ENCODE results near the gene GNAS.

GRCh38 chr20:58944610-58945009 is 92.1 kb downstream of the GNAS start:
- no peak for TF ChIP-seq CTCF (IDR thresholded peaks at IDR 0.05)
- no peak for TF ChIP-seq POLR2AphosphoS5 (IDR thresholded peaks at IDR 0.05; ENCODE audit: insufficient read depth in 1 of 2, low read depth in 1 of 2)

Measured in vagina (tissue), 2 donors.